NOMO-1 treated with dmso at 0.1 percent for 144 hours (cell line): ENCODE measurements around the gene SAP25.

Experiments
- DNase-seq: peaks from one replicate; lab custom pipeline; 2025; ENCODE audit not compliant: unreplicated experiment; lab: John Stamatoyannopoulos, UW

Gene SAP25

GRCh38 chr7:100573691-100574361, at the start of gene SAP25:
SAP25 (minus strand) TSS chr7:100573900; CDS start chr7:100573742, 158 bp downstream.
- DNase-seq = no peak

- DNase-seq = no peak
These were observed 47.9 kb upstream of the SAP25 start for GRCh38 chr7:100621554-100621953.

DNA sequence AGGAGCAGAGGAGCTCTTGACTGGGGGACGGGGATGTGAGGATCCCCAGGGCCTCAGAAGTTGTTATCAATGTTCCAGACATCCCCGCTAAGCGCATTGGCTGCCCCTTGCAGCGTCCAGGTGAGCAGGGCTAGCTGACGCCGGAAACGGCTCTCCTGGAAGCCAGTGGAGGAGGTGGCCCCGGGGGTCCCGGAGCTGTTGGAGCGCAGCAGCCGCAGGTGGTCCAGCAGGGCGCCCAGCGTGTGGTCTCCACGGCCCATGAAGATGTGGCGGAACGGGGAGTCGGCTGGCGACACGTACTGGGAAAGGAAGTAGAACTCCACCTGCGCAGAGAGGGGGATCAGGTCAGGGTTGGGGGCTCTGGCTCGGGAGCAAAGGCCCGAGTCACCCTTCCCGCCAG, 47.1 kb upstream of the SAP25 start:
- DNase-seq = no peak

- DNase-seq = no peak
These were observed 46.5 kb upstream of the SAP25 start for GRCh38 chr7:100620239-100620638.

GRCh38 chr7:100614308-100614861, 40.7 kb upstream of the SAP25 start:
- DNase-seq = no peak

DNA sequence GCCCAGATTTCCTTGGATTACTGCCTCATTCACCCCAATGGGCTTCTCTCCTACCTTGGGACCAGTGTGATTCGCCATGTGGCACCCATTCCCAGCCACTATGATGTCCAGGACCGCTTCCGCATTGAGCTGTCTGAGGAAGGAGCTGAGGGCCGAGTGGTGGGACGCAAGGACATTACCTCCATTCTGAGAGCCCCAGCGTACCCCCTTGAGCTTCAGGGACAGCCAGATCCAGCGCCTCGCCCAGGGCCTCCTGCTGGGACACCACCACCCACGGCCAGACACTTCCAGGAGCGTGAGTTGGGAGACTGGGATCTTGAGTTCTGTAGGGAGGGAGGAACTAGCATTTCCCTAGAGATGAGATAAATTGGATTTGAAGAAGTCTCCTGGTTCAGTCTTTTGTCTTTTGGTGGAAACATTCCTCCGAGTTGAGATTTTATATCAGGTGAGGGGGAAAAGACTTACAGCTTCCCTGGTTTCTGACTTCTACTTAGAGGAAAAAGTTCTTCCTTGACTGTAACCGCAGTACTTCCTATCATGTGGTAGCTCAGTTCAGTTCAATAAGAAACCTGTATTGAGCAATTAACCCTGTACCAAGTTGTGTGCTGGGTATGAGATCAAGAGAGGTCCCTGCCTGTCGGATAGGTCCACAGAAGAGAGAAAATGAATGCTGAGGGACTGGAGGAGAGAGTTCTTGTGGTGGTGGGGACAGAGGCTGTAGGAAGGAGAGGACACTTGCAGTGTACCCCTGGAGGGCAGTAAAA, 39.9 kb upstream of the SAP25 start:
- DNase-seq = peak; percentile 56

- DNase-seq = peak; percentile 56
These were observed 39.2 kb upstream of the SAP25 start for GRCh38 chr7:100612730-100613390.

- DNase-seq = peak; percentile 99
These were observed 38.5 kb upstream of the SAP25 start, which contains the start of gene MOSPD3 for GRCh38 chr7:100611983-100612729. MOSPD3 (plus strand) TSS chr7:100612540; CDS start chr7:100612792, 252 bp downstream.

DNA sequence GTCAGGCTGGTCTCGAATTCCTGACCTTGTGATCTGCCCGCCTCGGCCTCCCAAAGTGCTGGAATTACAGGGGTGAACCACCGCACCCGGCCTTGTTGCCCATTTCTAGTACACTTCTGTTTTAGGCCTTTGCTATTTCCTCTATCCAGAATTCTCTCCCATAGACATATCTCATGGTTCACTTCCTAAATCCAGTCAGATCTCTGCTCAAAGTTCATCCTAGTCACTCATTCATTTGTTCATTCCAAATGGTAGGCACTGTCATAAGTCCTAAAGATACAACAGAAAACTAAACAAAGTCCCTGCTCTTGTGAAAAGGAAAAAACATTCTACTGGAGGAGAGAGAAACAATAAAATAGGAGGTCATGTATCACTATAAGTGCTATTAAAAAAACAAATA, 36.3 kb upstream of the SAP25 start:
- no peak for DNase-seq

GRCh38 chr7:100607111-100607510, 33.4 kb upstream of the SAP25 start:
- DNase-seq = no peak

GRCh38 chr7:100606313-100606712, 32.6 kb upstream of the SAP25 start:
- DNase-seq = no peak

DNA sequence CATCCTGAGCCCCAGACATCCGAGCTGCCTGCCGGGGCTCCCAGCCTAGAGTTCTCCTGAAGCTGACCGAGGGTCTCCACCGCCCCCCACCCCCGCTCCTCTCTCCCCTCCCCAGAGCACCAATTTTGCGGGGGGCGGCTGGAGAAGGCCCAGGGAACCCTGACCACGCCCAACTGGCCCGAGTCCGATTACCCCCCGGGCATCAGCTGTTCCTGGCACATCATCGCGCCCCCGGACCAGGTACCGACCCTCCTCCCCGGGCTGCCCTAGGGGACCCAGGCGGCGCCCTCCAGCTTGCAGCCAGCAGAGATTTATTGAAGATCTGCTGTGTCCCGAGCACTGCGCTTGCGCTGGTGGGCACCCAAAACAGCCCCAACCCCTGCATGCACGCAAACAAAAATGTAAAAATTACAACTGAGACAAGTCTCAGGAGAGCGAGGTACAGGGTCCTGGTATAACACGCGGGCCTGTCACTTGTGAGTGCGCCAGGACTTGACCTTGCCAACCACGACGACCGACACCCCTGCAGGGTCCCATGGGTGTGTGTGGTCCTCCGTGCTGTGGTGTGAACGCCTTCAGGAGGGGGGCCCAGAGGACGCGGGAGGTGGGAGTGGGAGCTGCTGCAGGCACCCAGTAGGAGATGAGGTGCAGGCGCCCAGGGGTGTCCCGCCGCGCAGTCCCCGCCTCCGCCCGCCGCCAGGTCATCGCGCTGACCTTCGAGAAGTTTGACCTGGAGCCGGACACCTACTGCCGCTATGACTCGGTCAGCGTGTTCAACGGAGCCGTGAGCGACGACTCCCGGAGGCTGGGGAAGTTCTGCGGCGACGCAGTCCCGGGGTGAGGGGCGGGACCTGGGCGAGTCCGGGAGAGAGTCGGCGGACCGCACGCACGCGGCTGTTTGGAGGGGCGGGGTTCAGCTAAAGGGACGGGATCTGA, 31.5 kb upstream of the SAP25 start:
- DNase-seq = no peak

DNA sequence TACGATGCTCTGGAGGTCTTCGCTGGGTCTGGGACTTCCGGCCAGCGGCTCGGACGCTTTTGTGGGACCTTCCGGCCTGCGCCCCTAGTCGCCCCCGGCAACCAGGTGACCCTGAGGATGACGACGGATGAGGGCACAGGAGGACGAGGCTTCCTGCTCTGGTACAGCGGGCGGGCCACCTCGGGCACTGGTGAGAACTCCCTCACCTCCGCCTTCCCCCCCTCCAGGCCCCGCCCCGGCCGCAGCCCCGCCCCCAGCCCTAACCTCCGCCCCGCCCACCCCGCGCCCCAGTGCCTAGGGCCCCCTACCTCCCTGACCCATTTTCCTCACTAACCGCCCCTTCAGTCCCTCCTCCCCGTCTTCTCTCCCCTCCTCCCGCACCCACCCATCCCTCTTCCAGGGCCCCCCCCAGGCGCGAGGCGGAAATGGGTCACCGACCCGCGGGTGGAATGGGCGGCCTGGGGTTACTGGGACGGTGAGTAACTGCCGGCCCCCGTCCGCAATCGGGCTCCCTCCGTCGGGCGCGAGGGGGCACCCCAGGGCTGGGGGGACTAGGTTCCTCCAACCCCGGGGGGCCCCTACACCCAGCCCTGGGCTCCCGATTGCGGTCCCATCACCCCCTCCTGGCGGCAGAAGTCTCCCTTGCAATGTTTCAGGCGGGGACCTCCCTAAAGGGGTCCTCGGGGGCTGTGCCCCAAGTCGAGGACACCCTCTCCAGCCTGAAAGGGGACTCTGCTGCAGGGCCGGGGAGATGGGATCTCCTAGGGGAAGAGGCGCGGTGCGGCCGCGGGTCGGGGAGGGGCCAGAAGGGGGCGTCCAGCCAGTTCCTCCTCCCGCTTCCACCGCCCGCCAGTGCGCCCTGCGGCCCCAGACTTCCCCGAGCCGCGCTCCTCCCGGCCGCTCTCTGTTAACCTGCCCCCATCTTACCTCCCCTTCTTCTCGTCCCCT, 30.6 kb upstream of the SAP25 start:
- DNase-seq = peak; percentile 88

DNA sequence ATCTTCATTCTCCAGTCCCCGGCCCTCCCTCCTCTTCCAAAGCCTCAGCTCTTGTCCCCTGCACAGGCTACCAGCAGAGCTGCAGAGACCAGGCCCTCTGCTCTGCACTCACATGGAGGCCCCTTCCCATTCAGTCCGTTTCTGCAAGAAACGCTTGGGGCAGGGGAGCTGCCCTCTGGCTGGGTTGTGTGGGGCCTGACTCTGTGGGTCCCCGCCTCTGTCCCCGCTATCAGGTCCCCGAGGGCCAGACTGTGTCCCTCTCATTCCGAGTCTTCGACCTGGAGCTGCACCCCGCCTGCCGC, 30.0 kb upstream of the SAP25 start:
- no peak for DNase-seq

GRCh38 chr7:100602889-100603725, 29.4 kb upstream of the SAP25 start:
- DNase-seq = no peak

DNA sequence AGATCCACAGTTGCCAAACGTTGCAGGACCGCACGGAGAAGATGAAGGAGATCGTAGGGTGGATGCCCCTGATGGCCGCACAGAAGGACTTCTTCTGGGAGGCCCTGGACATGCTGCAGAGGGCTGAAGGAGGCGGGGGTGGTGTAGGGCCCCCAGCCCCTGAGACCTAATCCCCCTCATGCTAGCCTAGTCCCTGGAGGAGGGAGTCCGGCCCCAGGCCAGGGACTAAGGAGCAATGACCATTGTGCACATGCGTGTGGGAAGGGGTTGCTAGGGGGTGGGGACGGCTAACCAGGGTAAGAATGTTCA, 27.0 kb upstream of the SAP25 start:
- no peak for DNase-seq

GRCh38 chr7:100599911-100600729, 26.4 kb upstream of the SAP25 start:
- DNase-seq = no peak
